ENCODE results near the gene GPATCH2. TPM values are rescaled to one million over a fixed set of nuclear protein-coding genes. Genes with fewer than 3 reads are reported as not detected.

GPATCH2 gene
- total RNA-seq, 1 donor from 2014 or later, result 39.3 TPM

DNA sequence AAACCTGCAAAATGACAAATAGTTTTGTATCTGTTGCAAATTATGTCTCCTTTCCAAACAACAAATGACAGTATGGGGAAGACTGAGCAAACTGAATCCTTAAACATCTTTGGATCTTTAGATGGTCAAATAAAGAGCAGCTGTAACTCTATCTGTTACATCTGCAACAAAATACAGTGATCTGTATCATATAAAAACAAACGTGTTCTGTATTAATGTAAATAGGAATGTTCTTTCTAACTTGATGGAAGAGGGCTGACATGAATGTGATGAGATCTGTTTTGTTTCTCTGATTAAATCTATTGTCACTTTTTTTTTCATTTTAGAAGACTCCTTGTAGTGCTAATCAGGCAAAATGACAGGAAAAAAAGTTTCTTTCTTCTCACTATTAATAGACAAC lies 159.5 kb downstream of the GPATCH2 start:
- DNase-seq (ENCODE audit: low spot score), result no peak
- Mint-ChIP-seq H3K27me3 (ENCODE audit: insufficient read depth, low read depth) (no peaks in the 10 kb centered on the region), H3K4me3 (no peak overlapping the region), H3K4me1 (no peaks in the 10 kb centered on the region), H3K9me3 (no peaks in the 10 kb centered on the region), H3K36me3 (peaks cover 2% of the 10 kb centered on the region), H3K27ac (no peak overlapping the region)
- H4K20me1 ChIP-seq (ENCODE audit: low read depth), result no peaks in the 10 kb centered on the region
- no peak overlapping the region for H3K4me3 ChIP-seq
- H3K4me2 ChIP-seq, result no peak overlapping the region
- H3K27me3 ChIP-seq, result no peaks in the 10 kb centered on the region
- H3F3A ChIP-seq (ENCODE audit: low read depth), result no peaks in the 10 kb centered on the region
- no peak overlapping the region for H2AFZ ChIP-seq (replicated peaks)
- no peaks in the 10 kb centered on the region for H3K9me3 ChIP-seq (ENCODE audit: low read depth)
- no peak overlapping the region for H3K9ac ChIP-seq
- no peak overlapping the region for H3K27ac ChIP-seq
- no peaks in the 10 kb centered on the region for H3K36me3 ChIP-seq
- H3K79me2 ChIP-seq (ENCODE audit: low read depth), result no peaks in the 10 kb centered on the region
- TF ChIP-seq, protein P1, sequence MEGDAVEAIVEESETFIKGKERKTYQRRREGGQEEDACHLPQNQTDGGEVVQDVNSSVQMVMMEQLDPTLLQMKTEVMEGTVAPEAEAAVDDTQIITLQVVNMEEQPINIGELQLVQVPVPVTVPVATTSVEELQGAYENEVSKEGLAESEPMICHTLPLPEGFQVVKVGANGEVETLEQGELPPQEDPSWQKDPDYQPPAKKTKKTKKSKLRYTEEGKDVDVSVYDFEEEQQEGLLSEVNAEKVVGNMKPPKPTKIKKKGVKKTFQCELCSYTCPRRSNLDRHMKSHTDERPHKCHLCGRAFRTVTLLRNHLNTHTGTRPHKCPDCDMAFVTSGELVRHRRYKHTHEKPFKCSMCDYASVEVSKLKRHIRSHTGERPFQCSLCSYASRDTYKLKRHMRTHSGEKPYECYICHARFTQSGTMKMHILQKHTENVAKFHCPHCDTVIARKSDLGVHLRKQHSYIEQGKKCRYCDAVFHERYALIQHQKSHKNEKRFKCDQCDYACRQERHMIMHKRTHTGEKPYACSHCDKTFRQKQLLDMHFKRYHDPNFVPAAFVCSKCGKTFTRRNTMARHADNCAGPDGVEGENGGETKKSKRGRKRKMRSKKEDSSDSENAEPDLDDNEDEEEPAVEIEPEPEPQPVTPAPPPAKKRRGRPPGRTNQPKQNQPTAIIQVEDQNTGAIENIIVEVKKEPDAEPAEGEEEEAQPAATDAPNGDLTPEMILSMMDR (IDR thresholded peaks at IDR 0.05), result no peak
- TF ChIP-seq EZH2 (IDR thresholded peaks at IDR 0.05) (no peak), EZH2phosphoT487 (IDR thresholded peaks at IDR 0.05) (no peak)
- H3K4me1 ChIP-seq, result no peaks in the 10 kb centered on the region

DNA sequence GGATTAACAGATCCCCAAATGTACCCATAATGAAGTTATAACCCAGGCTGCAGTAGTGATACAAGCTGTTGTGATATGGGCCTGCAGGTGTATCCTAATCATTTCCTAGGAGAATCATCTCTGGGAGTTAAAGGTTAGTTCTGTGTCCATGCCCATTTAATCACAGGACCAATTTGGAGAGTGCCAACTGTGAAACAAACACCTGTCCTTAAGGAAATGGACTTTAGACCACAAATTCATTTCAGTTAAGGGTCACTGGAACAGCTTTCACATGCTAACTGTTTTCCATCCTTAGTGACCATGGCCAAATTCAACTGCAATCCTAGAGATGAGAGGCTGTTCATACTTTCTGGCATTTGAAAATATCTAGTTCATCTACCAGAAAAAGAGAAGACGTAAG lies 160.9 kb downstream of the GPATCH2 start:
- Mint-ChIP-seq H3K4me1 (no peaks in the 10 kb centered on the region), H3K27ac (no peak overlapping the region), H3K4me3 (no peak overlapping the region), H3K9me3 (peaks cover 5% of the 10 kb centered on the region), H3K36me3 (peaks cover 5% of the 10 kb centered on the region), H3K27me3 (ENCODE audit: insufficient read depth, low read depth) (no peaks in the 10 kb centered on the region)
- no peaks in the 10 kb centered on the region for H3K9me3 ChIP-seq (ENCODE audit: low read depth)
- no peak for DNase-seq (ENCODE audit: low spot score)
- H3K79me2 ChIP-seq (ENCODE audit: low read depth), result no peaks in the 10 kb centered on the region
- no peaks in the 10 kb centered on the region for H3K36me3 ChIP-seq
- H3K4me1 ChIP-seq, result no peaks in the 10 kb centered on the region
- no peaks in the 10 kb centered on the region for H3F3A ChIP-seq (ENCODE audit: low read depth)
- H3K9ac ChIP-seq, result no peak overlapping the region
- TF ChIP-seq EZH2 (IDR thresholded peaks at IDR 0.05), result no peak
- TF ChIP-seq, protein P1 (IDR thresholded peaks at IDR 0.05), result no peak
- TF ChIP-seq EZH2phosphoT487 (IDR thresholded peaks at IDR 0.05), result no peak
- no peaks in the 10 kb centered on the region for H4K20me1 ChIP-seq (ENCODE audit: low read depth)
- H3K4me3 ChIP-seq, result no peak overlapping the region
- H3K4me2 ChIP-seq, result no peak overlapping the region
- H3K27ac ChIP-seq, result no peak overlapping the region
- H3K27me3 ChIP-seq, result no peaks in the 10 kb centered on the region
- no peak overlapping the region for H2AFZ ChIP-seq (replicated peaks)

DNA sequence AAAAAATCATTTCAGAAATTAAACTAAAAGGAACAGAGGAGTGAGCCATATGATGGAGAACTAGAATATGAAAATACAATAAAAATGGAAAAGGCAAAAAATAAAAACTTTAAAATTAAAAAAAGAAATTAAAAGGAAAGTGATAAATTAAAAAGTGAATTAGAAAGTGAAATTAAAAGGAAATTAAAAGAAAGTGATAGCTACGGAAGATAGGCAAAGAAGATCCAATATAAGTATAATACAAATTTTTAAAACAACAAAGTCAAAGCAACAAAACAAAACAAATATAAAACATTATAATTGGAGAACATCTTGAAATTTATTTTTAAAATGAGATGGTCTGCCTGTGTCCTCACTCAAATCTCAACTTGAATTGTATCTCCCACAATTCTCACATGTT lies 165.8 kb downstream of the GPATCH2 start:
- peaks cover 8% of the 10 kb centered on the region for H3K9me3 Mint-ChIP-seq
- Histone ChIP-seq H2AFZ (replicated peaks) (no peak overlapping the region), H3K36me3 (no peaks in the 10 kb centered on the region), H4K20me1 (ENCODE audit: low read depth) (no peaks in the 10 kb centered on the region), H3K27ac (no peak overlapping the region), H3K27me3 (no peaks in the 10 kb centered on the region), H3K9ac (no peak overlapping the region), H3K9me3 (ENCODE audit: low read depth) (no peaks in the 10 kb centered on the region), H3K79me2 (ENCODE audit: low read depth) (no peaks in the 10 kb centered on the region), H3K4me2 (no peak overlapping the region), H3F3A (ENCODE audit: low read depth) (no peaks in the 10 kb centered on the region), H3K4me1 (no peaks in the 10 kb centered on the region), H3K4me3 (no peak overlapping the region)
- no peak overlapping the region for H3K27ac Mint-ChIP-seq
- no peaks in the 10 kb centered on the region for H3K4me1 Mint-ChIP-seq
- no peaks in the 10 kb centered on the region for H3K27me3 Mint-ChIP-seq (ENCODE audit: insufficient read depth, low read depth)
- DNase-seq (ENCODE audit: low spot score), result no peak
- H3K4me3 Mint-ChIP-seq, result no peak overlapping the region
- TF ChIP-seq, protein P1 (IDR thresholded peaks at IDR 0.05), result no peak
- TF ChIP-seq EZH2 (IDR thresholded peaks at IDR 0.05), result no peak
- no peak for TF ChIP-seq EZH2phosphoT487 (IDR thresholded peaks at IDR 0.05)
- peaks cover 12% of the 10 kb centered on the region for H3K36me3 Mint-ChIP-seq
